Measurements from ENCODE around the gene CDKL5. TPM values are rescaled to one million over a fixed set of nuclear protein-coding genes. Genes with fewer than 3 reads are reported as not detected.

CDKL5 gene
- total RNA-seq, 2 experiments from 2014 or later: 2.2 to 2.4 TPM

DNA sequence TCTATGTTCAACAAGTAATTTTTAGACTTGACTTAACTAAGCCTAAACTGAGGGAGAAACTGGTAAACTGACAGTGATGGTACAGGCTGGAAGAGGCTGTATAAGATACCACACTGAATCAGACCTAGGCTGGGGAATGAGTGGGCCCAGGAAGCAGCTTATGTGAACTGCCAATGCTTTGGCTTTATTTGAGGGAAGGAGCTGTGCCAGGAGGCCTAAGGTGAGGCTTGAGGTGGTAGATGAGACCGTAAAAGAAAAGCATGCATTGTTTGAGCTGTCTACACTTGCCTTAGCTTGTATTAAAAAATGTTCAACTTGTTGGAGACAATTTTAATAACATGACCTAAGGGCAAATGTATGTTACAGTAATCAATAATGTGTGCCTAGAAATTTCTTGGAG lies 150.3 kb downstream of the CDKL5 start:
- ATAC-seq (ENCODE audit: poor library complexity) (no peak), DNase-seq (no peak)
- Mint-ChIP-seq H3K27ac (no peak overlapping the region), H3K4me1 (ENCODE audit: low read depth) (peaks cover 1% of the 10 kb centered on the region), H3K9me3 (no peaks in the 10 kb centered on the region), H3K4me3 (no peak overlapping the region), H3K27me3 (no peaks in the 10 kb centered on the region), H3K36me3 (ENCODE audit: low read depth) (no peaks in the 10 kb centered on the region)
- intact Hi-C loops (cut with DNase I, micrococcal nuclease): no loop called here
- Histone ChIP-seq H3K27ac (ENCODE audit: low read depth in 1 of 2, low read length in 2 of 2) (no peak overlapping the region), H3K9me3 (ENCODE audit: control insufficient read depth in 1 of 2, insufficient read depth in 1 of 2, low read length in 2 of 2) (no peaks in the 10 kb centered on the region), H3K36me3 (ENCODE audit: insufficient read depth, low read length) (no peaks in the 10 kb centered on the region), H3K4me3 (ENCODE audit: low read length) (no peak overlapping the region), H3K27me3 (ENCODE audit: control insufficient read depth in 1 of 2, insufficient read depth in 2 of 2, low read length in 2 of 2) (no peaks in the 10 kb centered on the region), H3K4me1 (ENCODE audit: insufficient read depth, low read length) (no peaks in the 10 kb centered on the region)
- ChIA-PET POLR2A (no interaction called here), CTCF (no interaction called here)
- TF ChIP-seq, protein P1, sequence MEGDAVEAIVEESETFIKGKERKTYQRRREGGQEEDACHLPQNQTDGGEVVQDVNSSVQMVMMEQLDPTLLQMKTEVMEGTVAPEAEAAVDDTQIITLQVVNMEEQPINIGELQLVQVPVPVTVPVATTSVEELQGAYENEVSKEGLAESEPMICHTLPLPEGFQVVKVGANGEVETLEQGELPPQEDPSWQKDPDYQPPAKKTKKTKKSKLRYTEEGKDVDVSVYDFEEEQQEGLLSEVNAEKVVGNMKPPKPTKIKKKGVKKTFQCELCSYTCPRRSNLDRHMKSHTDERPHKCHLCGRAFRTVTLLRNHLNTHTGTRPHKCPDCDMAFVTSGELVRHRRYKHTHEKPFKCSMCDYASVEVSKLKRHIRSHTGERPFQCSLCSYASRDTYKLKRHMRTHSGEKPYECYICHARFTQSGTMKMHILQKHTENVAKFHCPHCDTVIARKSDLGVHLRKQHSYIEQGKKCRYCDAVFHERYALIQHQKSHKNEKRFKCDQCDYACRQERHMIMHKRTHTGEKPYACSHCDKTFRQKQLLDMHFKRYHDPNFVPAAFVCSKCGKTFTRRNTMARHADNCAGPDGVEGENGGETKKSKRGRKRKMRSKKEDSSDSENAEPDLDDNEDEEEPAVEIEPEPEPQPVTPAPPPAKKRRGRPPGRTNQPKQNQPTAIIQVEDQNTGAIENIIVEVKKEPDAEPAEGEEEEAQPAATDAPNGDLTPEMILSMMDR (IDR thresholded peaks at IDR 0.05): no peak

DNA sequence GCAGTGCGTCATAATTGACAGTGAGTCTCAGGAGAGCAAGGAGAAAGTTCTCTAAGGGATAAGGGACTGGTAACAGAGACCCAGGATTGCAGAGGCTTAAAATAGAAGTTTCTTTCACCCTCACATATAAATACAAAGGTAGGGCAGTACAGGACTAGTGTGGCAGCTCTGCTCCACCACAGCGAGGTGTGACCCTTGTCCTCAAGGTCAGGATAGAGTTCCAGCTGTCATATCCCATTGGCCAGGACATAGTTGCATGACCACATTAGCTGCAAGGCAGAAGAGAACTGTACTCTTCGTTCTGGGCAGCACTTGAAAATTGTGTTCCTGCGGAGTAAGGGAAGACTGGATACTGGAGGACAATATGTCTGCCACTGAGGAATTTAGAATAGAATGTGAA lies 152.0 kb downstream of the CDKL5 start:
- no peaks in the 10 kb centered on the region for H3K4me1 Mint-ChIP-seq (ENCODE audit: low read depth)
- POLR2A ChIA-PET: no interaction called here
- Histone ChIP-seq H3K27ac (ENCODE audit: low read depth in 1 of 2, low read length in 2 of 2) (no peak overlapping the region), H3K36me3 (ENCODE audit: insufficient read depth, low read length) (no peaks in the 10 kb centered on the region), H3K27me3 (ENCODE audit: control insufficient read depth in 1 of 2, insufficient read depth in 2 of 2, low read length in 2 of 2) (no peaks in the 10 kb centered on the region), H3K4me1 (ENCODE audit: insufficient read depth, low read length) (no peaks in the 10 kb centered on the region), H3K9me3 (ENCODE audit: control insufficient read depth in 1 of 2, insufficient read depth in 1 of 2, low read length in 2 of 2) (no peaks in the 10 kb centered on the region), H3K4me3 (ENCODE audit: low read length) (no peak overlapping the region)
- intact Hi-C loops (cut with DNase I, micrococcal nuclease): no loop called here
- DNase-seq: no peak
- TF ChIP-seq, protein P1 (IDR thresholded peaks at IDR 0.05): no peak
- H3K27ac Mint-ChIP-seq: no peak overlapping the region
- no peaks in the 10 kb centered on the region for H3K9me3 Mint-ChIP-seq
- no peak overlapping the region for H3K4me3 Mint-ChIP-seq
- H3K27me3 Mint-ChIP-seq: no peaks in the 10 kb centered on the region
- no peaks in the 10 kb centered on the region for H3K36me3 Mint-ChIP-seq (ENCODE audit: low read depth)
- no peak for ATAC-seq (ENCODE audit: poor library complexity)
- CTCF ChIA-PET: no interaction called here

DNA sequence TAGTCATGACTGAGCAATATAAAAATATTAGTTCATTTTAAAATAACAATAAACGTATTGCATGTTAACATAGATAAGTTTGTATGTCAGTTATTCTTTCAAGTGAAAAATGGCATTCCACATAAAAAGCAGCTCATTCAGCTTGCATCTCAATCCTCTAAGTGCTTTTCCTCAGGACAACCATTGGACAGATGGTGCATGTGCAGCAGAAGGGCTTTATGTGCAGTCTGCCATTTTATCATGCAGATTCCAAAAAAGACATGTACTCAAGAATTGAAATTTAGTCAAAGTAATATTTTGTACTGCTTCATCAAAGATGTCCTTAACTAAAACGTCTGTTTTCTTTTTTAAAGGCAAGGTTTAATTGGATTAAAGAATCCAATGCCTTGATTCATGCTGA lies 153.1 kb downstream of the CDKL5 start:
- ATAC-seq (ENCODE audit: poor library complexity) (no peak), DNase-seq (no peak)
- Histone ChIP-seq H3K4me3 (ENCODE audit: low read length) (no peak overlapping the region), H3K4me1 (ENCODE audit: insufficient read depth, low read length) (no peaks in the 10 kb centered on the region), H3K36me3 (ENCODE audit: insufficient read depth, low read length) (no peaks in the 10 kb centered on the region), H3K27me3 (ENCODE audit: control insufficient read depth in 1 of 2, insufficient read depth in 2 of 2, low read length in 2 of 2) (no peaks in the 10 kb centered on the region), H3K27ac (ENCODE audit: low read depth in 1 of 2, low read length in 2 of 2) (no peak overlapping the region), H3K9me3 (ENCODE audit: control insufficient read depth in 1 of 2, insufficient read depth in 1 of 2, low read length in 2 of 2) (no peaks in the 10 kb centered on the region)
- TF ChIP-seq, protein P1 (IDR thresholded peaks at IDR 0.05): no peak
- H3K36me3 Mint-ChIP-seq (ENCODE audit: low read depth): no peaks in the 10 kb centered on the region
- H3K27ac Mint-ChIP-seq: no peak overlapping the region
- ChIA-PET POLR2A (no interaction called here), CTCF (no interaction called here)
- H3K4me1 Mint-ChIP-seq (ENCODE audit: low read depth): no peaks in the 10 kb centered on the region
- no peaks in the 10 kb centered on the region for H3K9me3 Mint-ChIP-seq
- no peaks in the 10 kb centered on the region for H3K27me3 Mint-ChIP-seq
- intact Hi-C loops (cut with DNase I, micrococcal nuclease): no loop called here
- H3K4me3 Mint-ChIP-seq: no peak overlapping the region
